ENCODE data around the gene SOX5.
A peak's percentile ranks its signal among the peaks of the same experiment; 100 is the strongest.
"Not testable (repeated sequence)": the region's sequence is repeated elsewhere in the genome, so short reads cannot be mapped to it uniquely, and the experiment has no call there.

SOX5 gene

DNA sequence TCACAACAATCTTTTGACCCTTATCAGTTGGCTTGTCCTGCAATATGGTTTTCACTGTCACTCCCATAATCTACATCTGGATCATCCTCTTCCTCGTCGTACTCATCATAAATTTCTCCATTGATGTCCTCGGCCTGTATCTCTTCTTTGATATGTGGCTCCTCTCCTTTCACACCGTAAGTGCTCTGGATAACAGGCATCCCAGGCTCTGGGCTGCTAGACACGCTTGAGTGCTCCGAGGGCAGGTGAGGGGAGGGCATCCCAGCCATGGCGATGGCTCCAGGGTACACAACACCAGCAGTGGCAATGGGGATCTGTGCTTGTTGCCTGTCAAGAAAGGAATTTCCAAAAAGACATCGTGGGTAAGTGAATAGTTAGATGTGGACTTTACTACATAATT lies 415.3 kb downstream of the SOX5 start:
- DNase-seq, result no peak

DNA sequence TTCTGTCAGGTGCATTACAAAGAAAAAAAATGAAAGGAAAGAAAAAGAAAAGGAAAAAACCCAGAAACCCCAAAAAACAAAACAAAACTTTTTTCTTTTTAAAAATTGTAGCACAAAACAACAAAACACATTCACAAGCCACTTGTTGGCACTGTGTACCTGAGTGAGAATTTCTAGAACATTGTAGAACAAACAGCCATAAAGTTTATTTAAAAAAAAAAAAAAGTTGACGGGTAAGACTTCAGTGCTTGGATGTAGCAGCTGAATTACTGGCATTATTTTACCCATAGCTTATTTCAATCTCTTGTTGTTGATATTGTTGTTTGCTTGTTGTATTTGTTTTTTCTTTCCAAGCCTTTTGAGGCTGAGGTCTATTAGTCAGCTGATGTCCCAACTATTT lies 415.8 kb downstream of the SOX5 start:
- no peak for DNase-seq

DNA sequence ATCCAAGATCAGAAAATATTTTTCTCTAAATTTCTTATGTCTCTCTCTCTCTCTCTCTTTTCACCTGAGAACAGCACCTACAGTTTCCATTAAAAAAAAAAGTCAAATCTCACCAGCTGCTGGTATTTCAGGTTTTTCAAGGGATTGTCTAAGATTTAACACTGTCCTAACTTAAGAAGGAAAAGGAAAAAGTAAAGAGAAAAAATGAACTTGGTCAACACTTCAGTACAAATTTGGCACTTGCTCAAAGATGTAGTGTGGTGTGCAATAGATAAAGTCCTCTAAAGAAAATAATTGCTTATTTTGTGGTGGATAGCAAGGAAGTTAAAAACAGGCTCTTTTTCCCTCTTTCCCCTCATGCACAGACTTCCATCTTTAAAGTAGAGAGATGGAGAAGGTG lies 416.2 kb downstream of the SOX5 start:
- DNase-seq, result no peak

DNA sequence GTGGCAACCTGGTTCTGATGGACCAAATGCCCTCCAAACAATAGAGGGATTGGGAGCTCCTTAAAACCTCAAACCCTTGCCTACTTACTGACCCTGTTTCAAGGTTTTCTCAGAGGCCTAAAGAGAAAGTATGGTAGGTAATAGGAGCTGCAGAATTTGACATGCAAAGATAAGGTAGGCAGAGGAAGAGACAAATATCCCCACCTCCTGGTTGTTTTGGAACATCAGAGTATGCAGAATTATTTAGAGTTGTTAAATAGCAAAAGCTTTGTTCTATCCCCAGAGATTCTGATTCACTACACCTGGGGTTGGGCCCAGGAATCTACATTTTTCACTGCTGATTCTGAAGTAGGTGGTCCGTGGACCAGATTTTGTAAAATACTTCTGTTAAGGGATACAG lies 421.2 kb downstream of the SOX5 start:
- DNase-seq, result no peak

DNA sequence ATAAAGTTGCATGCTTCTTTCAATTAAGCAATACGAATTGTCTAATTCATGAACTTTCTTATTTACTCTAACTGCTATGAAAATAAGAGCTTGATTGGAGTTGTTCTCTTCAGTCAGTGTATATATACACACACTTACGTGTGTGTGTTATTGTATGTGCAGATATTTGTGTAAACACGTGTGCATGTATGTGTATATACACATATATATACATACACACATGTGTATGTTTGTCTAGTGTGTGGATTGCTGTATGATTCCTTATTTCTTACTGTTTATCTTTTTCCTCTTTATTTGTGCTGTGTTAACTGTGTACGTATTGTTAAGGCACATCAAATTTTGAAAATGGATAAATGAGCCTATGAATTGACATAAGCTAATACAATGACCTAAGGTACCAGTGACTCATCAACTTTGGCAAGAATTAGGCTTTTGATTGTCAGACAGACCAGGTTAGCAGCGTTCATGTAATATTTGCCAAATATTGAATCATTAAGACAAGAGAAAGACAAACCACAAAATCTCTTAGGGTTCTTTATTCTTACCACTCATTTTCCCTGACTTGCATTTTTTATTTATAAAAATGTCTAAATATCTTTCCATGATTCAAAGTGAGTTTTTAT lies 423.9 kb downstream of the SOX5 start:
- no peak for DNase-seq

DNA sequence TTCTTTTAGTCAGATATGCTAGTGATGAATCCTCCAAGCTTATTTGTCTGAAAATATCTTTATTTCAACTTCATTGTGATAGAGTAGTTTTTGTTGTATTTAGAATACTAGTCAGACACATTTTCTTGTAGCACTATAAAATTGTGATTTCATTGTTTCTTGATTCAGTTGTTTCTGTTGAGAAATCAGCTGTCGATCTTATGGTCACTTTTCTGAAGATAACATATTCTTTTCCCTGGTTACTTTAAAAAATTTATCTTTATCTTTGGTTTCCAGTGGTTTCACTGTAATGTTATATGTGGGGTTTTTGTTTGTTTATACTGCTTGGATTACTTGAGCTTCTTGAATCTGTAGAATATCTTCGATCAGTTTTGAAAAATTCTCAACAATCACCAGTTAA lies 426.1 kb downstream of the SOX5 start:
- DNase-seq, result no peak

DNA sequence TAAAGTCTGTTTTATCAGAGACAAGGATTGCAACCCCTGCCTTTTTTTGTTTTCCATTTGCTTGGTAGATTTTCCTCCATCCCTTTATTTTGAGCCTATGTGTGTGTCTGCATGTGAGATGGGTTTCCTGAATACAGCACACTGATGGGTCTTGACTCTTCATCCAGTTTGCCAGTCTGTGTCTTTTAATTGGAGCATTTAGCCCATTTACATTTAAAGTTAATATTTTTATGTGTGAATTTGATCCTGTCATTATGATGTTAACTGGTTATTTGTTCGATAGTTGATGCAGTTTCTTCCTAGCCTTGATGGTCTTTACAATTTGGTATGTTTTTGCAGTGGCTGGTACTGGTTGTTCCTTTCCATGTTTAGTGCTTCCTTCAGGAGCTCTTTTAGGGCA lies 430.0 kb downstream of the SOX5 start:
- DNase-seq, result not testable (repeated sequence)

DNA sequence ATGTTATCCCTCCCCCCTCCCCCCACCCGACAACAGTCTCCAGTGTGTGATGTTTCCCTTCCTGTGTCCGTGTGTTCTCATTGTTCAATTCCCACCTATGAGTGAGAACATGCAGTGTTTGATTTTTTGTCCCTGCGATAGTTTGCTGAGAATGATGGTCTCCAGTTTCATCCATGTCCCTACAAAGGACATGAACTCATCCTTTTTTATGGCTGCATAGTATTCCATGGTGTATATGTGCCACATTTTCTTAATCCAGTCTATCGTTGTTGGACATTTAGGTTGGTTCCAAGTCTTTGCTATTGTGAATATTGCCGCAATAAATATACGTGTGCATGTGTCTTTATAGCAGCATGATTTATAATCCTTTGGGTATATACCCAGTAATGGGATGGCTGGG lies 433.7 kb downstream of the SOX5 start:
- not testable (repeated sequence) for DNase-seq

DNA sequence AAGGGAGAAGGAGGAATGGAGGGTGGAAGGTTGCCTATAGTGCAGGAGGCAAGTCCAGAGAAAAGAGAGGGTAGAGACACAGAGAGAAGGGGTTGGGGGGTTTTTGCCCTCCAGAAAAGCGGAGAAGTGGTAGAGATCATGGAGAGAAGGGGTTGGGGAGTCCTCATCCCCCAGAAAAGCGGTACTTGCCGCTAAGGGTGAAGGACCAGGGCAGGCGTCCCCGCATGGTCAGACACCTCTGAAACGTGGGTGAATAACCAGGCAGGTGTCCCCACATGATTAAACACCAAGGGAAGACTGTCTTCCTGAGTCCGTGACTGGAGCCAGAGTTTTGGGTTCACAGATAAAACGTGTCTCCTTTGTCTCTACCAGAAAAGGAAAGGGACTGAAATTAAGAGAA lies 439.0 kb downstream of the SOX5 start:
- DNase-seq, result no peak

DNA sequence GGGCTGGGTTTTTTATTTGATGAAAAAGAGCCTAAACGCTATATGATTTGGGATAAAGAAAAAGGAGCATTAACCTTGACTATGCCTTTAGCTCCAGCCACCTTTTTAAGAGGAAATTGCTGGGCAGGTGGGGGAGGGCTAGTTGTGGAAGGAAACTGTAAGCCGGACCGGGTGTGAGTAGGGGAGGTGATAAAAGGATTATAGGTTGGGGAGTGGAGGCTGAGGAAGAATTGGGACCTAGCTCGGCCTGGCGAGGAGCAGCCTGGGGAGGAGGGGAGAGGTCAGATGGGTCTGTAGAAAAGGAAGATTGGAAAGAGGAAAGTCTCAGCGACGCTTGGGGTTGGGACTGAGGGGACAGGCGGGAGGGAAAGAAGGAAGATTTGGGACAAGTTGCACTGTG lies 439.6 kb downstream of the SOX5 start:
- DNase-seq, result not testable (repeated sequence)

DNA sequence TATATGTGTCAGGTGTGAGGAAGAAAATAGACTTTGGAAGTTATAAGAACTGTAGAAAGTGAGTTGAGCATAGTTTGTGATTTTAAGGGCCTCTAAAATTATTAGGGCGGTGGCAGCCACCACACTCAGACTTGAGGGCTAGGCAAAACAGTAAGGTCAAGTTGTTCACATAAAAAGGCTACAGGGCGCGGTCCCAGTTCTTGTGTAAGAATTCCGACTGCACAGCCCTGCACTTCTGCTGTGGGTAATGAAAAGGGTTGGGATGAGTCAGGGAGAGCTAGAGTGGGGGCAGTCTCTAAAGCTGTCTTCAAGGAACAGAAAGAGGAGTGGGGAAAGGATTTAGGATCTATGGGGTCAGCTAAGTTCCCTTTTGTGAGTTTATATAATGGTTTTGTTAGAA lies 441.7 kb downstream of the SOX5 start:
- DNase-seq, result not testable (repeated sequence)

DNA sequence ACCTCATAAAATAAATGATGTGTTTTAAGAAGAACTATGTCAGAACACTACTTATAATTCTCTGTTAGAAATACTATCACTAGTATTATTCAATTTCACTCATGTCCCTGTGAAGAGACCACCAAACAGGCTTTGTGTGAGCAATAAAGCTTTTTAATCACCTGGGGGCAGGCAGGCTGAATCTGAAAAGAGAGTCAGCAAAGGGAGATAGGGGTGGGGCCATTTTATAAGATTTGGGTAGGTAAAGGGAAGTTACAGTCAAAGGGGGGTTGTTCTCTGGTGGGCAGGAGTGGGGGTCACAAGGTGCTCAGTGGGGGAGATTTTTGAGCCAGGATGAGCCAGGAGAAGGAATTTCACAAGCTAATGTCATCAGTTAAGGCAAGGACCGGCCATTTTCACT lies 443.7 kb downstream of the SOX5 start:
- DNase-seq, result not testable (repeated sequence)

DNA sequence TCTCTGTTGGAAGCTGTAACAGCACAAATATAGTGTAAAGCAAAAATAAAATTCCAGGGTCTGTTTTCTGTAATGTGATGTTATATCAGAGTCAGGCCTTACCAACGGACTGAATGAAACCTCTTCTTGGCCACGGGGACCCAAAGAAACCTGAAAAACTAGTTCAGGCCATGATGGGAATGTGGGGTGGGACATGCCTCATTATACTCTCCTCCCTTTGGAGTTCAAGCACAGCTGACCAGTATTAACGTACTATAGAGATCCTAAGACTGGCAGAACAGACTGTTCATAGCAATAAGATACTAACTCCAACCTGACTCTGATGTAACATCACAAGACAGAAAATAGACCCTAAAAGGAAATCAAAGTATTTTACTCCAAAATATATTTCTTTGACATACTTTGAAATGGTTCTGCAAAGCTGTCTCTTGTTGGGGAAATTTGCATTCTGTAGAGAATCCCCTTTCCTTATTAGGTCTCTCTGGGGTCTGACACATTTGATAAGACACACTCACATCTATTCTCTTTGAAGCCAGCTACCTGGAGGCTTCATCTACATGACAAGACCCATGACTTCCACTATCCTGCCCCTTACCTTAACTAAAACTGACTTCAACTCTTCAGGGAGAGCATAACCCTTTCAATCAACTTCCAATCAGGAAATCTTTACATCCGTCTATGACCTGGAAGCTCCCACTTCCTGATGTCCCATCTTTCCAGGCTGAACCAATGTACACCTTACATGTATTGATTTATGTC lies 444.6 kb downstream of the SOX5 start:
- no peak for DNase-seq

DNA sequence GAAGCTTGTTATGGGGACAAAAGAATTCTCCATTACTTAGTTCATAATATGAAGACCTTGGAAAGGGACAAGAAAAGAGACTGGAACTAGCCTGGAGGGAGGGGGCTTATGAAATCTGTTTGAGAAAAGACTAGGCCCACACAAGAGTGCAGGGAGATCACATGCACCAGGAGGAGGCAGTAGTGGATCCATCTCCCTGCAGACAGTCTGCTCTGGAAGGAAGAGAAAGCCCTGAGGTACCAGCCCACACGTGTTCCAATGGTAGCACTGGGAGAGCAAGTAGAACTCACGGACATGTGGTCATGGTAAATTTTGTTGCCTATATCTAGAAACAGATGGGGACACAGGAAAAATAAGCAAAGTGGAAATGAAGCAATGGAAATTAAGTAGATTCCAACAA lies 445.4 kb downstream of the SOX5 start:
- DNase-seq, result no peak

DNA sequence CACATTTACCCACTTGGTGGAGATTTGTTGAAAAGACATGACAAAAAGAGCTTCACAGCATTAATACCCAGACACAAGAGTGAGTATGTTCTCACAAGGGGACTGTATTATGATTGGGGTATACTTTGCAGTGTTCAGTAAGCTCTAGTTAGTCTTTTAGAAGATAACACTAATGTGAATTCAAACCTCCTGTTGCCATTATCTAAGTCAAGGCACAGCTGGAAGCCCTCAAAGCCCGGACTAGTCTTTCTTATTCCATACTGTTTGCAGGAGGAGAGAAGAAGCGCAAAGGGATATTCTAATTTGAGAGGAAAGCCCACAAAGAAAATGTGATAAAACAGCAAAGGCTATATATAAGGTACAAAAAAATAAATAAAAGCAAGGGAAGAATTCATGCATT lies 445.9 kb downstream of the SOX5 start:
- no peak for DNase-seq

DNA sequence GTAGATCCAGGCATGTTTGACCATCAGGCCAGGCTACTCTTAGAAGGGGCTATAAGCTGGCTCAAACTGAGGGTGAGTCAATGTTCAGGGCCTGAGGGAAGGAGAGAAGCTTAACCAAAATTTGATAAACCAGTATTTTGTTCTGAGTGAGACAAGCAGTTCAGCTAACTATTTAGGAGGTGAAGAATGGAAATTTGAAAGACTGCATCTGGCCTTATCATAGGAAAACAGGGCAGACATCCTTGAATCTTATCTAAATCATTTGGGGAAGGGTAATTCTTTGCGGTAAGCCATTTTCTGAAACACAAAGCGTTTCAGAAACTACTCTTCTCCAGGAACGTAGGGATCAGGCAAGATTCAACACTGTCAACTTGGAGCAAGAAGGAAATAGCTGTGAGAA lies 447.2 kb downstream of the SOX5 start:
- DNase-seq, result no peak

DNA sequence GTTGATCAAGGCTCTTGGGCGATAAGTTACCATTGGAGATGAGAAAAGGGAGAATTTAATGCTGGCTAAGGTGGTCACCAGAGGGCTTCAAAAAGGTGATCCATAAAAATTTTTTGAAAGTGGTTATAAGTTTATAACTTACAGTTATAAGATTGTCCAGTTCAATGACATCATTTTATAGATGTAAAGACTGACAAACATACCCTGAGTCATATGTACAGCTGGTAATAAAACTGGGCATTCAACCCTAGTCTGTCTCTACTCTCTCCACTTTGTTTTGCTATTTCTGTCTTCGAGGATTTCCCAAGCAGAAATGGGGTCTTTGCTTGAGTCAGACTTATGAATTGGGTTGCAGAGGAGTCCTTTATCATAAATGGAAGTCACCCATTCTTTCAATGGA lies 454.0 kb downstream of the SOX5 start:
- no peak for DNase-seq

DNA sequence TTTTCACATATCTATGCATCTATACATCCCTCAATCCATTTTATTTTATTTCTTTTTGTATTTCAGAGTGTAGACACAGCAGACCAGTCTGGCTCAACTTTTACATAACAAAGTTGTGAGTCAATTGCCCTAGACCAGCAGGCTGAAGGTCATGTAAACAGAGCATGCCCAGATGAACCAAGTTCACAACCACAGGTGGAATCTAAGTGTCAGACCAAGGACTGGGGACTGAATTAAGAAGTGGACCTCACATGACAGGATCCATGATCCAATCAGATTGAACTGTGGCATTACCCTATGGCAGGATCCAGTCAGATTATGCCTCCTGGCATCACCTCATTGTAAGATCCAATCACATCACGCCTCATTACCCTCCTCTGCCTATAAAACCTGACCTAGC lies 455.8 kb downstream of the SOX5 start:
- DNase-seq, result peak; percentile 2

DNA sequence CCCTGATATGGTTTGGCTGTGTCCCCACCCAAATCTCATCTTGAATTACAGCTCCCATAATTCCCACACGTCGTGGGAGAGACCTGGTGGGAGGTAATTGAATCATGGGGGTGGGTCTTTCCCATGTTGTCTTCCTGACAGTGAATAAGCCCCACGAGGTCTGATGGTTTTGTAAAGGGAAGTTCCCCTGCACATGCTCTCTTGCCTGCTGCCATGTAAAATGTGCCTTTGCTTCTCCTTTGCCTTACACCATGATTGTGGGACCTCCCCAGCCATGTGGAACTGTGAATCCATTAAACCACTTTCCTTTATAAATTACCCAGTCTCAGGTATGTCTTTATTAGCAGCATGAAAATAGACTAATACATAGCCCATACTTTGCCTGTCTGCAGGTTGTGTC lies 458.4 kb downstream of the SOX5 start:
- DNase-seq, result not testable (repeated sequence)

DNA sequence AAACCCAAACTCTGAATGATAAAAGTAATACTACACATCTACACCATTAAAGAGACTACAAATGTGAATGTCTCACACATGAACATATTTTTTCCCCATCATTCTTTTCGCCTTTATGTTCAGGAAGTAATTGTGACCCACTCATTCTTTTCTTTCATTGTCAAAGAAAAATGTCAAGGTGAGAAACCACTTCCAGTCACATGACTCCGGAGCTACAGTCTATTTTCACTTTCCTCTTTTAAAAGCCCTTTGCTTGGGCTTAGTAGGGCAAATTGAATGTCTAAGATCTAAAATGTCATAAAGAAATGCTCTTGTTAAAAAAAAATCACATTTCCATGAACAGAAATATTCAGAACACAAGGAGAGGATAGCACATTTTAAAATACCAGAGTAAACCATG lies 461.3 kb downstream of the SOX5 start:
- DNase-seq, result no peak

DNA sequence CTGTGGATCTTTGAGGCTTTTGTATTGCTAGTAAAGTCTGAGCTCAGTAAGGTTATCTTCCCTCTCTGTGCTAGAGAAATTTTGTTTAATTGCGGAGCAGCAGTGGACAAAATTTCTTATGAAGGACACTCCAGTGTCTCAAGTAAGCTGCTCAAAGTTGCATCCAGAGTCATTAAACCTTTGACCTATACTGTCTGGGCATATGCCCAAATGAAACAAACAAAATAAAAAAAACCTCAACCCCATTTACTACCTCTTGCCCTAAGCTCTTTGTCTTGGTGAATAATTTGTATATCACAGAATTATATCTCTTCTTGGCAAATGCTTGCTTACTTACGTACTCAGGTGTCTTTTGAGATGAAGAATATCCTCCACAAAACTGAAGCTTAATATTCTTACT lies 465.2 kb downstream of the SOX5 start:
- no peak for DNase-seq

DNA sequence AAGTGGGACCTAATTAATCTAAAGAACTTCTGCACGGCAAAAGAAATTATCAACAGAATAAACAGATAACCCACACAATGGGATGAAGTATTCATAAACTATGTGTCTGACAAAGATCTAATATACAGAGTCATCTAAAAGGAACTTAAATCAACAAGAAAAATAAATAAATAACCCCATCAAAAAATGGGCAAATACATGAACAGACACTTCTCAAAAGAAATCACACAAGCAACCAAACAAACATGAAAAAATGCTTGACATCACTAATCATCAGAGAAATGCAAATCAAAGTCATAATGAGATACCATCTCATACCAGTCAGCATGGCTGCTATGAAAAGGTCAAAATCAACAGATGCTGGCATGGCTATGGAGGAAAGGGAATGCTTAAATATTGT lies 466.9 kb downstream of the SOX5 start:
- no peak for DNase-seq

All from eye (tissue), 1 donor.